Lung (tissue), 12 donors: ENCODE measurements around the gene FASTKD3. TPM values are rescaled to one million over a fixed set of nuclear protein-coding genes. Genes with fewer than 3 reads are reported as not detected.

ENCODE experiments used
- ATAC-seq: fragments of 200-7000 bp; cut with Tn5 transposase; one replicate; pipeline ENCODE4 v1.9.1; 2020; ENCODE audit warnings: moderate number of reproducible peaks; ENCODE audit not compliant: insufficient read depth, low FRiP score
- DNase-seq, 3 donors: peaks; one replicate each; pipeline ENCODE4 v3.0.0-alpha.2; 2013 to 2017
- H3K27ac ChIP-seq, 2 donors: one replicate each; pipeline ENCODE4 v1.5.1; 2013; ENCODE audit warnings: mild to moderate bottlenecking in 2 of 2, moderate library complexity in 2 of 2, control low read depth in 1 of 2, inconsistent platforms in 1 of 2, low read depth in 1 of 2, low read length in 1 of 2
- H3K27me3 ChIP-seq, 3 donors: one replicate each; pipeline ENCODE4 v1.5.1; 2013; ENCODE audit warnings: low read length in 2 of 3; ENCODE audit not compliant: control insufficient read depth in 3 of 3, insufficient read depth in 3 of 3
- H3K36me3 ChIP-seq, 4 donors: one replicate each; pipeline ENCODE4 v1.5.1; 2013; ENCODE audit warnings: low read length in 4 of 4, mild to moderate bottlenecking in 1 of 4, moderate library complexity in 1 of 4; ENCODE audit not compliant: control insufficient read depth in 4 of 4, insufficient read depth in 4 of 4
- H3K4me1 ChIP-seq, 5 donors: one replicate each; pipeline ENCODE4 v1.5.1; 2013; ENCODE audit warnings: low read length in 5 of 5, mild to moderate bottlenecking in 2 of 5, moderate library complexity in 1 of 5; ENCODE audit not compliant: control insufficient read depth in 5 of 5, insufficient read depth in 5 of 5
- H3K4me3 ChIP-seq: one replicate; pipeline ENCODE4 v1.5.1; 2013; ENCODE audit warnings: mild to moderate bottlenecking, control low read depth, moderate library complexity
- H3K9ac ChIP-seq, 2 donors: one replicate each; pipeline ENCODE4 v1.5.1; 2013; ENCODE audit warnings: low read length in 2 of 2, control low read depth in 1 of 2; ENCODE audit not compliant: insufficient read depth in 1 of 2
- H3K9me3 ChIP-seq, 4 donors: one replicate each; pipeline ENCODE4 v1.5.1; 2013; ENCODE audit warnings: low read length in 3 of 4, mild to moderate bottlenecking in 1 of 4, moderate library complexity in 1 of 4; ENCODE audit not compliant: control insufficient read depth in 4 of 4, insufficient read depth in 3 of 4
- CTCF ChIP-seq: IDR thresholded peaks from 2 replicates; pipeline ENCODE4 v1.5.1; 2012; ENCODE audit warnings: mild to moderate bottlenecking; ENCODE audit errors: control extremely low read depth, extremely low read depth
- WGBS, 2 donors: extraction: QIAGEN DNeasy Blood & Tissue Kit; methylation state at CpG; one replicate each; pipeline ENCODE4 v1.1.7; 2013; 5-methylcytosine and 5-hydroxymethylcytosine counted together
- polyA plus RNA-seq, 2 donors: library from polyadenylated mRNA; stranded (reverse); fragments of 200-250 nt; gene quantifications; one replicate each; pipeline ENCODE4 v1.2.1, GENCODE V29; 2013
- total RNA-seq, 2 donors: library from RNA; depleted of rRNA in 1 of 2; stranded (reverse); fragments of >200 nt in 1 of 2; gene quantifications; one replicate each; pipeline ENCODE4 v1.2.1, GENCODE V29; 2014 to 2021
- donor health status: control.
- donor health status: control.
- donor health status: Bipolar disorder and iron deficiency.
- donor health status: healthy.
- donor health status: DM: yes; HTN: yes; CAD: no.

The FASTKD3 gene
- total and polyA plus RNA-seq, 4 donors = 6.7 to 17.7 (median 13.5) TPM

- H3K27me3 ChIP-seq = peaks cover 0 to 13% (median 0%) of the 10 kb centered on the region in 3 donors
- no peaks in the 10 kb centered on the region for H3K36me3 ChIP-seq
- WGBS, 2 donors = 57 to 60% methylated on average over 15 to 16 of the region's 16 CpGs
- H3K27ac ChIP-seq = peak overlapping the region in 1 of 2 donors; percentile 5
- H3K4me1 ChIP-seq = peaks cover 0 to 20% (median 6%) of the 10 kb centered on the region in 5 donors
- no peak for TF ChIP-seq CTCF
- ATAC-seq (no peak), DNase-seq (no peak)
- H3K4me3 ChIP-seq = no peak overlapping the region
- H3K9me3 ChIP-seq = peaks cover 0 to 2% (median 0%) of the 10 kb centered on the region in 4 donors
- no peak overlapping the region for H3K9ac ChIP-seq
Observed at GRCh38 chr5:7851240-7851592, 17.6 kb downstream of the FASTKD3 start.

GRCh38 chr5:7850395-7851239 lies 18.2 kb downstream of the FASTKD3 start, which contains the start of gene CFAP90:
CFAP90 (minus strand) TSS chr5:7851133; CDS start chr5:7851021, 112 bp downstream.
- peak; percentile 78 for ATAC-seq
- 1 to 2% methylated on average over 52 to 76 of the region's 76 CpGs for WGBS, 2 donors

GRCh38 chr5:7849681-7850394 lies 19.0 kb downstream of the FASTKD3 start:
- no peak for TF ChIP-seq CTCF
- H3K9me3 ChIP-seq = peaks cover 0 to 2% (median 0%) of the 10 kb centered on the region in 4 donors
- peak overlapping the region in 1 of 2 donors; percentile 37 for H3K9ac ChIP-seq
- peaks cover 0 to 20% (median 6%) of the 10 kb centered on the region in 5 donors for H3K4me1 ChIP-seq
- peak; percentile 50 to 55 (median 54) for DNase-seq
- H3K4me3 ChIP-seq = no peak overlapping the region
- no peak overlapping the region for H3K27ac ChIP-seq
- peaks cover 0 to 13% (median 3%) of the 10 kb centered on the region in 3 donors for H3K27me3 ChIP-seq
- ATAC-seq = no peak
- H3K36me3 ChIP-seq = no peaks in the 10 kb centered on the region
- 3 to 4% methylated on average over 44 of the region's 44 CpGs for WGBS, 2 donors

More at GRCh38 chr5:7850395-7851239, 18.2 kb downstream of the FASTKD3 start, which contains the start of gene CFAP90:
- H3K9me3 ChIP-seq = peaks cover 0 to 2% (median 0%) of the 10 kb centered on the region in 4 donors
- no peaks in the 10 kb centered on the region for H3K36me3 ChIP-seq
- H3K9ac ChIP-seq = no peak within 1 kb of the TSS
- DNase-seq = peak; percentile 78 to 88 (median 83)
- no peak for TF ChIP-seq CTCF
- peak within 1 kb of the TSS; percentile 64 for H3K4me3 ChIP-seq
- peaks cover 0 to 20% (median 6%) of the 10 kb centered on the region in 5 donors for H3K4me1 ChIP-seq
- peaks cover 0 to 13% (median under 1%) of the 10 kb centered on the region in 3 donors for H3K27me3 ChIP-seq
- H3K27ac ChIP-seq = peak within 1 kb of the TSS in 1 of 2 donors; percentile 5
